Heart left ventricle (tissue), 16 donors: ENCODE results near the gene CDX2. TPM values are rescaled to one million over a fixed set of nuclear protein-coding genes. Genes with fewer than 3 reads are reported as not detected.

Experiments
- ATAC-seq, 4 donors: fragments of 200-7000 bp; cut with Tn5 transposase; one replicate each; pipeline ENCODE4 v1.9.1; 2020 to 2022; ENCODE audit warnings: moderate library complexity in 4 of 4, mild to moderate bottlenecking in 3 of 4, moderate number of reproducible peaks in 1 of 4
- DNase-seq, 5 donors: peaks; one replicate each; pipeline ENCODE4 v3.0.0-alpha.2; 2020
- H3K27ac ChIP-seq, 12 donors: fragments of 200-600 bp; sonication (generic) in 4 of 12; one replicate each; pipeline versions ENCODE4 v1.5.0 to v1.8.0; 2016 to 2022; ENCODE audit warnings: mild to moderate bottlenecking in 2 of 12
- H3K27me3 ChIP-seq, 9 donors: fragments of 200-600 bp; sonication (generic) in 2 of 9; one replicate each; pipeline versions ENCODE4 v1.5.1 to v1.8.0; 2016 to 2022; ENCODE audit warnings: mild to moderate bottlenecking in 3 of 9
- H3K36me3 ChIP-seq, 9 donors: fragments of 200-600 bp; sonication (generic) in 2 of 9; one replicate each; pipeline versions ENCODE4 v1.5.0 to v1.8.0; 2018 to 2022; ENCODE audit warnings: mild to moderate bottlenecking in 2 of 9
- H3K4me1 ChIP-seq, 12 donors: fragments of 200-600 bp; sonication (generic) in 4 of 12; one replicate each; pipeline versions ENCODE4 v1.5.0 to v1.8.0; 2016 to 2022; ENCODE audit warnings: mild to moderate bottlenecking in 3 of 12
- H3K4me3 ChIP-seq, 12 donors: fragments of 200-600 bp; sonication (generic) in 4 of 12; one replicate each; pipeline versions ENCODE4 v1.5.0 to v1.8.0; 2017 to 2022; ENCODE audit warnings: mild to moderate bottlenecking in 9 of 12, moderate library complexity in 4 of 12
- H3K9me3 ChIP-seq, 12 donors: fragments of 200-600 bp; sonication (generic) in 4 of 12; one replicate each; pipeline versions ENCODE4 v1.5.0 to v1.8.0; 2016 to 2022; ENCODE audit warnings: mild to moderate bottlenecking in 1 of 12
- POLR2A ChIP-seq, 2 donors: fragments of 450-650 bp; IDR thresholded peaks; one replicate each; pipeline ENCODE4 v1.6.1; 2017; ENCODE audit warnings: antibody characterized with exemption in 2 of 2, mild to moderate bottlenecking in 2 of 2, moderate library complexity in 2 of 2
- WGBS, 4 donors: extraction: QIAGEN DNeasy Blood & Tissue Kit in 2 of 4; methylation state at CpG; one replicate each; pipeline versions ENCODE4 v1.1.5 to v1.1.7; 2013 to 2018; 5-methylcytosine and 5-hydroxymethylcytosine counted together
- intact Hi-C, 10 donors: fragments of 100-400 bp; cut with DNase I; formaldehyde crosslinking; loops; one replicate each; pipeline versions ENCODE4 v1.11.1 to v1.14.2; 2022
- polyA plus RNA-seq, 2 donors: library from polyadenylated mRNA; stranded (reverse); fragments of 200-250 nt; gene quantifications; one replicate each; pipeline ENCODE4 v1.2.3, GENCODE V29; 2013
- total RNA-seq, 9 donors: library from RNA; depleted of rRNA in 2 of 9; stranded (reverse); fragments of >200 nt in 2 of 9; fragmentation: NEBNext Ultra II Directional in 3 of 9; extraction: Animal tissue kit (Norgen Biotek cat#: 25700) in 3 of 9; gene quantifications; one replicate each; pipeline versions ENCODE4 v1.1.0 to v1.2.4, GENCODE V29; 2016 to 2023
- TF ChIP-seq, protein P1 (sequence below), 12 donors: fragments of 200-600 bp; sonication (generic) in 4 of 12; IDR thresholded peaks; one replicate each; pipeline versions ENCODE4 v1.5.0 to v1.8.0; 2018 to 2022; ENCODE audit warnings: antibody characterized with exemption in 12 of 12, mild to moderate bottlenecking in 5 of 12
- donor health status: ischemic (EF 13 %, LVEDD 7.1; RV severe dilation, severe dysfunction).
- donor health status: healthy with polysubstance abuse.
- donor health status: DM: no; HTN: yes; CAD: no.
- donor health status: DM: no; HTN: no; CAD: no.
- donor health status: ischemic (EF 25% LVEDD 6.9; RV normal size, moderate dysfunction).
- donor health status: ischemic (EF 25% LVEDD 5.7; RV mildly dilated, moderate dysfunction).
- donor health status: healthy.
- donor health status: DM: yes; HTN: yes; CAD: no.
- donor health status: ischemic (EF 35%, LVEDD 5.7; RV mildly dilated, moderate dysfunction).
- donor health status: nonischemic (EF 11% LVEDD 7.7; RV severe dilation, severe dysfunction).
- donor health status: DM: yes; HTN: yes; CAD: no.
- donor health status: PGD.
- donor health status: ischemic (EF 29% LVEDD 5.4; RV normal size, mild dysfunction).
- donor health status: nonischemic (EF 23%, LVEDD 6.1; RV moderate dilation, normal function).

Gene CDX2
- total and polyA plus RNA-seq, 11 donors: not detected

DNA sequence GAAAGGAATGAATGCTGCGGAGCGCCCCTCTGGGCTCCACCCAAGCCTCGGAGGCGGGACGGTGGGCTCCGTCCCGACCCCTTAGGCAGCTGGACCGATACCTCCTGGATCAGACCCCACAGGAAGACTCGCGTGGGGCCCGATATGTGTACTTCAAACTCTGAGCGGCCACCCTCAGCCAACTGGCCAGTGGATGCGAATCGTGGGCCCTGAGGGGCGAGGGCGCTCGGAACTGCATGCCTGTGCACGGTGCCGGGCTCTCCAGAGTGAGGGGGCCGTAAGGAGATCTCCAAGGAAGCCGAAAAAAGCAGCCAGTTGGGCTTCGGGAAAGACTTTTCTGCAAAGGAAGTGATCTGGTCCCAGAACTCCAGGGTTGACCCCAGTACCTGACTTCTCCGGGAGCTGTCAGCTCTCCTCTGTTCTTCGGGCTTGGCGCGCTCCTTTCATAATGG, 40.7 kb downstream of the CDX2 start:
- no peaks in the 10 kb centered on the region for H3K9me3 ChIP-seq
- no peak for ATAC-seq
- H3K27ac ChIP-seq: no peak overlapping the region
- intact Hi-C loops: loop anchor here in 2 of 10 donors (5.0 to 10.0 kb wide), 2 partner anchors 1016 to 1634 kb away; no protein-coding TSS in a partner anchor
- H3K36me3 ChIP-seq: no peaks in the 10 kb centered on the region
- peaks cover 48 to 100% (median 79%) of the 10 kb centered on the region in 9 donors for H3K27me3 ChIP-seq
- no peak for DNase-seq
- no peak overlapping the region for H3K4me3 ChIP-seq
- peaks cover 0 to 15% (median 0%) of the 10 kb centered on the region in 12 donors for H3K4me1 ChIP-seq
- TF ChIP-seq POLR2A (IDR thresholded peaks at IDR 0.05): no peak
- TF ChIP-seq, protein P1, sequence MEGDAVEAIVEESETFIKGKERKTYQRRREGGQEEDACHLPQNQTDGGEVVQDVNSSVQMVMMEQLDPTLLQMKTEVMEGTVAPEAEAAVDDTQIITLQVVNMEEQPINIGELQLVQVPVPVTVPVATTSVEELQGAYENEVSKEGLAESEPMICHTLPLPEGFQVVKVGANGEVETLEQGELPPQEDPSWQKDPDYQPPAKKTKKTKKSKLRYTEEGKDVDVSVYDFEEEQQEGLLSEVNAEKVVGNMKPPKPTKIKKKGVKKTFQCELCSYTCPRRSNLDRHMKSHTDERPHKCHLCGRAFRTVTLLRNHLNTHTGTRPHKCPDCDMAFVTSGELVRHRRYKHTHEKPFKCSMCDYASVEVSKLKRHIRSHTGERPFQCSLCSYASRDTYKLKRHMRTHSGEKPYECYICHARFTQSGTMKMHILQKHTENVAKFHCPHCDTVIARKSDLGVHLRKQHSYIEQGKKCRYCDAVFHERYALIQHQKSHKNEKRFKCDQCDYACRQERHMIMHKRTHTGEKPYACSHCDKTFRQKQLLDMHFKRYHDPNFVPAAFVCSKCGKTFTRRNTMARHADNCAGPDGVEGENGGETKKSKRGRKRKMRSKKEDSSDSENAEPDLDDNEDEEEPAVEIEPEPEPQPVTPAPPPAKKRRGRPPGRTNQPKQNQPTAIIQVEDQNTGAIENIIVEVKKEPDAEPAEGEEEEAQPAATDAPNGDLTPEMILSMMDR (IDR thresholded peaks at IDR 0.05): no peak
- 3 to 6% (median 4%) methylated on average over 24 to 26 of the region's 26 CpGs for WGBS, 4 donors

DNA sequence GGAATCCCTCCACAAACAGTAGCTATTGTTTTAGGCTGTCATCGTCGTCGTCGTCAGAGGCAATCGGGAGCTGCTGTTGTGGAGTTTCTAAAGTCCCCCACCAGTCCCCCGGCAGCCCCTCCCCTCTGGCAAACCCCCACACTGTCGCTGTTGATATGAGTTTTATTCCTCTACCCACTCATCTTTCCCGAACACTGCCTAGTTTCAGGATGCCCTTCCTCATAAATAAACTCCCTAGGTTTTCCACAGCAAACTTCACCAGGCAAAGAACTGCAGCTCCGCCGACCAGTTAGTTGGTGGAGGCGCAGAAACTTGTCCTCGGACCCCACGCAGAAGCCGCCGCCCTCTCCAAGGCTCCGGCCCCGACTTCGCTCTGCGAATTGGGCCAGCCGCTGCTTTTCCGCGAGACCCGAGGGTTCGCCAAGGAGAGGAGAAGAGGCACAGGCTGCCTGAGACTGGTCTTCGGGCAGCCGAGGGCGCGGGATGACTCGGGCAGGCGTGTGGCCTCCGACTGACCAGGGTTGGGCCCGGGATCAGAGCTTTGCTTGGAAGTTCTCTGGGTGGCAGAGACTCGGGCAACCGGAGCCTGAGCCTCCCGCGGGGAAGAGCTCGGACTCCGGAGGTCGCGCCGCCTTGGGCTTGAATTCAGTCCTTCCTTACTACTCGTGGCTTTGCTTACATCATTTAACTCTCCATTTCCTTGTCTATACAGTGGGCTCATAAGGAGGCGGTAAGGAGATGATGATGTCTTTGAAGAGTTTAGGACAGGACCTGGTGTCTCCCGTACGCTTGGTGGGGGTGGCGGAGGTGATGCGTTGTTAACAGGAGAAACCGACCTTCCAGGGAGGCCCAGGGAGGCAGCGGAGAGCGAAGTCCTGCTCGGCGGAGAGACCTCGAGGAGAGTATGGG, 41.4 kb downstream of the CDX2 start:
- intact Hi-C loops: loop anchor here in 2 of 10 donors (5.0 to 10.0 kb wide), 2 partner anchors 1015 to 1633 kb away; no protein-coding TSS in a partner anchor
- TF ChIP-seq, protein P1 (IDR thresholded peaks at IDR 0.05): no peak
- TF ChIP-seq POLR2A (IDR thresholded peaks at IDR 0.05): no peak

DNA sequence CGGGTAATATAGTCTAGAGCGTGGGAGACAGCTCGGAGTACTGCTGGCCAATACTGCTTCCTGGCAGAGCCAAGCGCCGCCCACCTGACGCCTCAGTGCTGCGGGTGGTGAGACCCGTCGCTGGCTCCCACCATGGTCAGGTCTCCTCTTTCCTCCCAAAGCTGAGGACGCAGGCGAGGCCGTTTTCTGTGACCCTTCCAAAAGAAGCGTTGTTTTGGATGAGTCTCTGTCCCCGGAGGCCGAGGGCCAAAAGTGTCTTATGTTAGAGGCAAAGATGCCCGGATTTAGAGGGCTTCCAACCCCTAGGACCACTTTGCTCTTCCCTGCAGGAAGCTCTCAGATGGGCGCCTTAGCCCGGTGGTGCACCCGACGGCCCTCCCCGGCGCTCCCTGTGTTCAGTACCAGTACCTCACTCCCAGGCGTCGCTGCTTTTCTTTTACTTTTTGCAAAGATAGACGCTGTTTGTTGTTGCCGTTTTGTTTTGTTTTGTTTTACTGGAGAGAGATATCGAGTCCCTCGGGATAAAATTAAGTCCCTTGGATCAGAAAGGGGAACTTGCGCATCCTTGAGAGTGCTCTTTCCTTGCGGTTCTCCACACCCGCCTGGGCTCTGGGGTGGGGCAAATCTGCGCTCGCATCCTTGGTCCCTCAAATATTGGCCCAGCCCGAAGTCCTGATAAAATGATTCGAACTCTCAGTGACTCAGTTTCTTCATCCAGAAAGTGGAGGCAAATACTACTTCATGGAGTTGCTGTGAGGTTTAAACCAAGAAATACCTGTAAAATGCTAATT, 42.3 kb downstream of the CDX2 start:
- TF ChIP-seq, protein P1 (IDR thresholded peaks at IDR 0.05): no peak
- no peak for TF ChIP-seq POLR2A (IDR thresholded peaks at IDR 0.05)
- Histone ChIP-seq H3K4me3 (no peak overlapping the region), H3K36me3 (no peaks in the 10 kb centered on the region), H3K27ac (no peak overlapping the region), H3K9me3 (no peaks in the 10 kb centered on the region), H3K27me3 (peaks cover 64 to 100% (median 94%) of the 10 kb centered on the region in 9 donors), H3K4me1 (peaks cover 0 to 18% (median 0%) of the 10 kb centered on the region in 12 donors)
- ATAC-seq (no peak), DNase-seq (no peak)
- intact Hi-C loops: loop anchor here in 2 of 10 donors (5.0 to 10.0 kb wide), 2 partner anchors 1015 to 1632 kb away; no protein-coding TSS in a partner anchor
- 2 to 3% (median 3%) methylated on average over 34 to 35 of the region's 35 CpGs for WGBS, 4 donors

More for the DNA sequence above, 41.4 kb downstream of the CDX2 start:
- Histone ChIP-seq H3K27me3 (peaks cover 55 to 100% (median 86%) of the 10 kb centered on the region in 9 donors), H3K9me3 (no peaks in the 10 kb centered on the region), H3K4me1 (peaks cover 0 to 15% (median 0%) of the 10 kb centered on the region in 12 donors), H3K4me3 (no peak overlapping the region), H3K27ac (no peak overlapping the region), H3K36me3 (no peaks in the 10 kb centered on the region)
- DNase-seq (no peak), ATAC-seq (no peak)
- WGBS, 4 donors: 3 to 4% (median 3%) methylated on average over 50 to 53 of the region's 53 CpGs
